ENCODE measurements around the gene MAP4K2. TPM values are rescaled to one million over a fixed set of nuclear protein-coding genes. Genes with fewer than 3 reads are reported as not detected.
A peak's percentile ranks its signal among the peaks of the same experiment; 100 is the strongest.

The MAP4K2 gene
- total RNA-seq, 4 donors from 2014 or later = 4.3 to 14.8 (median 6.2) TPM

DNA sequence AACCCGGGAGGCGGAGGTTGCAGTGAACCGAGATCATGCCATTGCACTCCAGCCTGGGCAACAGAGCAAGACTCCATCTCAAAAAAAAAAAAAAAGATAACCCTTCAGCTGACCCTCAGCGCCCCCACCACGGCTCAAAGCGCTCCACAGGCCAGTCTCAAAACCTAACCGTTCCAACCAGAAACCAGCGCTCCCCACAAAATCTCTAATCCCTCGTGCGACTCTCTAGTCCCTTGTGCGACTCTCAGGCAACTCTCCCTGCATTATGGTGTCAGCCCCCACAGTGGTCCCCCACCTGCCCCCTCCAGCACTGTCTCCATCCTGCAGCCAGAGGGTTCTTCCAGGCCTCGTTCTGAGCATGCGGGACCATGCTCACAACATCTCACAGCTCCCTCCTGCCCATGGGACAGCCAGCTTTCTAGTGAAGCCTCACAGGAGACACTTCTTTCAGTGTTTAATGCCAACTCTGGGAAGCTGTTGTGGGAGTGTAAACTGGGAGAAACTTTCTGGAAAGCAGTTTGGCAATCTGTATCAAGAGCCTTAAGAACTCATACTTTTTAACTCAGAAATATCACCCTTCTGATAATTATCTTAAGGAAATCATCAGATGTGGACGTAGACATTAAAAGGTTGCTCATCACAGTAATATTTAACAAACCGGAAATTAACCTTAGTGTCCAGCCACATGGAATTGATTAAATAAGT lies 54.9 kb downstream of the MAP4K2 start:
- Histone ChIP-seq H3K4me1 (peaks cover 15 to 35% of the 10 kb centered on the region in 2 donors), H3K27me3 (no peaks in the 10 kb centered on the region), H3K27ac (peak overlapping the region in 3 of 4 donors; percentile 16 to 99 (median 29)), H3K4me3 (no peak overlapping the region), H3K36me3 (peaks cover 0 to 34% of the 10 kb centered on the region in 2 donors), H3K9me3 (no peaks in the 10 kb centered on the region)
- ATAC-seq = no peak
- TF ChIP-seq, protein P1, sequence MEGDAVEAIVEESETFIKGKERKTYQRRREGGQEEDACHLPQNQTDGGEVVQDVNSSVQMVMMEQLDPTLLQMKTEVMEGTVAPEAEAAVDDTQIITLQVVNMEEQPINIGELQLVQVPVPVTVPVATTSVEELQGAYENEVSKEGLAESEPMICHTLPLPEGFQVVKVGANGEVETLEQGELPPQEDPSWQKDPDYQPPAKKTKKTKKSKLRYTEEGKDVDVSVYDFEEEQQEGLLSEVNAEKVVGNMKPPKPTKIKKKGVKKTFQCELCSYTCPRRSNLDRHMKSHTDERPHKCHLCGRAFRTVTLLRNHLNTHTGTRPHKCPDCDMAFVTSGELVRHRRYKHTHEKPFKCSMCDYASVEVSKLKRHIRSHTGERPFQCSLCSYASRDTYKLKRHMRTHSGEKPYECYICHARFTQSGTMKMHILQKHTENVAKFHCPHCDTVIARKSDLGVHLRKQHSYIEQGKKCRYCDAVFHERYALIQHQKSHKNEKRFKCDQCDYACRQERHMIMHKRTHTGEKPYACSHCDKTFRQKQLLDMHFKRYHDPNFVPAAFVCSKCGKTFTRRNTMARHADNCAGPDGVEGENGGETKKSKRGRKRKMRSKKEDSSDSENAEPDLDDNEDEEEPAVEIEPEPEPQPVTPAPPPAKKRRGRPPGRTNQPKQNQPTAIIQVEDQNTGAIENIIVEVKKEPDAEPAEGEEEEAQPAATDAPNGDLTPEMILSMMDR (IDR thresholded peaks at IDR 0.05 in 4 of 5, conservative IDR thresholded peaks at IDR 0.05 in 1 of 5) = no peak
- no peak for TF ChIP-seq POLR2A (IDR thresholded peaks at IDR 0.05)
- intact Hi-C loops (cut with DNase I; ENCODE audit: low total_unique reads) (no loop called here), in situ Hi-C loops (cut with MboI; ENCODE audit: low sequenced_read_pairs in 4 of 4) (no loop called here)
- DNase-seq = peak in 1 of 2 donors; percentile 10

DNA sequence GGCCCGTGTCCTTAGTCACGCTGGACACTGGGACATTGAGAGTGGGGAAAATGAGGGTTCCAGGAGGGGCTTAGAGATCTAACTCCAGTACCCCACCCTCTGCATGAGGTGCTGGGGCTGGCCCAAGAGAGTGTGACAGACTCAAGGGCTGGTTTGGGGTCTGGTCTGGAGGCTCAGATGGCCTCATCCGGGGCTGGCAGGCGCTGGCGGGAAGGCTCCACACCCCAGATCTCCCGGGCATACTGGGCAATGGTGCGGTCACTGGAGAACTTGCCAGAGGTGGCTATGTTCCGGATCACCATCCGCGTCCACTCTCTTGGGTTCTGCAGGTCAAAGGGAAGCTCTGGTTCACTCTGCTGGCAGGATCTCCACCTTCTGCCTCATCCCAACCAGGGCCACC lies 56.5 kb downstream of the MAP4K2 start:
- intact Hi-C loops (cut with DNase I; ENCODE audit: low total_unique reads) = no loop called here
- Histone ChIP-seq H3K27me3 (no peaks in the 10 kb centered on the region), H3K9me3 (no peaks in the 10 kb centered on the region), H3K4me1 (peaks cover 19 to 32% of the 10 kb centered on the region in 2 donors), H3K27ac (peak overlapping the region; percentile 80 to 99 (median 88)), H3K36me3 (peaks cover 0 to 18% of the 10 kb centered on the region in 2 donors), H3K4me3 (peak overlapping the region; percentile 42 to 72 (median 68))
- peak in 1 of 2 donors; percentile 69 for DNase-seq
- TF ChIP-seq, protein P1 (IDR thresholded peaks at IDR 0.05 in 4 of 5, conservative IDR thresholded peaks at IDR 0.05 in 1 of 5) = no peak
- TF ChIP-seq POLR2A (IDR thresholded peaks at IDR 0.05) = no peak
- in situ Hi-C loops (cut with MboI; ENCODE audit: low sequenced_read_pairs in 4 of 4) = no loop called here
- peak in 1 of 2 donors; percentile 11 for ATAC-seq

DNA sequence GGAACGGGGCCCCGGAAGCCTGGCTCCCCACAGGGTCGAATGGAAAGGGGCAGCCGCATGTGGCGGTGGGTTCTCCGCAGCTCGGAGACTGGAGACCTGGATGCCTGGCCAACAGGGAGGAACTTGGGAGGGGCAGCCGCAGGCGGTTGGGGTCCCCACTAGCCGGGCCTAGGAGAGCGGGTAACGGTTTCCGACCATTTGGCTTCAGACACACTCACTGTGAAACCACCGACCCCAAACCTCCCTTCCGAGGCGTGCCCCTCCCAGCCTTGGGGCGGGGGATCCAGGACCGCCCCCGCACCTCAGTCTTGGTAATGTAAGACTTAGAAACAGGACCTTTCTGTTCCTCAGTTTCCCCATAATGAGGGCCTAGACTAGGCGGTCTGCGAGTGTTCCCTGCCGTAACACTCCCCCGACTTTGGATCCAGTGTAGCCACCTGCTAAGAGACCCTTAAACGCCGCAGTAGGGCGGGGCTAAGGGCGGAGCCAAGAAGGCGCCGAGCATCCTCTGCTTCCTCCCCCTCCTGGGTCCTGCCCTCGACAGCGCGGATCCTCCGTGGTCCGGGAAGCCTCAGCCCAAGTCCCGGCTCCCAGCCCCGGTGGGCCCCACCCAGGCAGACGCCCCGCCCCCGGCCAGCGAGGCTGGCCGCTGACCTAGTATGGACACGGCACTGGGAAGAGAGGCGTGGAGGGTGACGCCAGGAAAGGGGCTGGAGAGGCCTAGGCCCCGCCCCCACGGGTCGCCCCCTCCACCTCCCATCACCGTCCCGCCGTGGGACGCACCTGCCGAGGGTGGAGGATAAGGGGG lies 57.3 kb downstream of the MAP4K2 start:
- Histone ChIP-seq H3K36me3 (peaks cover 0 to 10% of the 10 kb centered on the region in 2 donors), H3K4me3 (peak overlapping the region; percentile 42 to 72 (median 68)), H3K27me3 (no peaks in the 10 kb centered on the region), H3K4me1 (peaks cover 19 to 32% of the 10 kb centered on the region in 2 donors), H3K27ac (peak overlapping the region; percentile 80 to 99 (median 88)), H3K9me3 (no peaks in the 10 kb centered on the region)
- DNase-seq = peak; percentile 62 to 88
- peak; percentile 17 to 19 for ATAC-seq
- intact Hi-C loops (cut with DNase I; ENCODE audit: low total_unique reads) = no loop called here
- TF ChIP-seq, protein P1 (IDR thresholded peaks at IDR 0.05 in 4 of 5, conservative IDR thresholded peaks at IDR 0.05 in 1 of 5) = no peak
- TF ChIP-seq POLR2A (IDR thresholded peaks at IDR 0.05) = peak; percentile 73 to 74
- in situ Hi-C loops (cut with MboI; ENCODE audit: low sequenced_read_pairs in 4 of 4) = no loop called here

DNA sequence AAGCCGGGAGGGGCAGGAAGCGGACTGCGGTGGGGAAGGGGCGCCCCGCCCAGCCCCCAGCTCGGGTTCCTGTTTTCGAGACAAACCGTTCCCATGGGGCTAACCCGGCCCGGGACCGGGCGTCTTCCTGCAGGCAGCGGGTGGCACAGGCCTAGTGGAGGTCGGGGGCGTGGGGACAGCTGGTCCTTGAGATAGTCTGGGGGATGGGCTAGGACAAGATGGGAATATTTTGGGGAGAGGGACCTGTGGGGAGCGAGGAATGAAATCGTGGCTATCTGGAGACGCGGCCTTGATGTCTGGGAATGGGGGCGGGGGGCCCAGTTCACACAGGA lies 57.9 kb downstream of the MAP4K2 start:
- DNase-seq (peak; percentile 54 to 71), ATAC-seq (peak; percentile 3 to 14)
- peaks cover 0 to 4% of the 10 kb centered on the region in 2 donors for H3K36me3 ChIP-seq
- no peaks in the 10 kb centered on the region for H3K27me3 ChIP-seq
- peak overlapping the region; percentile 80 to 99 (median 88) for H3K27ac ChIP-seq
- peaks cover 19 to 32% of the 10 kb centered on the region in 2 donors for H3K4me1 ChIP-seq
- H3K9me3 ChIP-seq = no peaks in the 10 kb centered on the region
- in situ Hi-C loops (cut with MboI; ENCODE audit: low sequenced_read_pairs in 4 of 4) (no loop called here), intact Hi-C loops (cut with DNase I; ENCODE audit: low total_unique reads) (no loop called here)
- TF ChIP-seq, protein P1 (IDR thresholded peaks at IDR 0.05 in 4 of 5, conservative IDR thresholded peaks at IDR 0.05 in 1 of 5) = no peak
- TF ChIP-seq POLR2A (IDR thresholded peaks at IDR 0.05) = no peak
- peak overlapping the region; percentile 42 to 72 (median 68) for H3K4me3 ChIP-seq
